Stimulated activated CD4-positive, alpha-beta T cell treated with anti-CD3 and anti-CD28 coated beads, Interleukin-4, amount 100 ng/mL, for 48 hours (primary cell): ENCODE data around the gene STX7.
A peak's percentile ranks its signal among the peaks of the same experiment; 100 is the strongest.
"Not testable (repeated sequence)": the region's sequence is repeated elsewhere in the genome, so short reads cannot be mapped to it uniquely, and the experiment has no call there.

Experiments
- DNase-seq, 2 donors: peaks; one replicate each; pipeline ENCODE4 v3.0.0-alpha.2; 2020; ENCODE audit warnings: low read depth in 2 of 2

Gene STX7, protein sequence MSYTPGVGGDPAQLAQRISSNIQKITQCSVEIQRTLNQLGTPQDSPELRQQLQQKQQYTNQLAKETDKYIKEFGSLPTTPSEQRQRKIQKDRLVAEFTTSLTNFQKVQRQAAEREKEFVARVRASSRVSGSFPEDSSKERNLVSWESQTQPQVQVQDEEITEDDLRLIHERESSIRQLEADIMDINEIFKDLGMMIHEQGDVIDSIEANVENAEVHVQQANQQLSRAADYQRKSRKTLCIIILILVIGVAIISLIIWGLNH

DNA sequence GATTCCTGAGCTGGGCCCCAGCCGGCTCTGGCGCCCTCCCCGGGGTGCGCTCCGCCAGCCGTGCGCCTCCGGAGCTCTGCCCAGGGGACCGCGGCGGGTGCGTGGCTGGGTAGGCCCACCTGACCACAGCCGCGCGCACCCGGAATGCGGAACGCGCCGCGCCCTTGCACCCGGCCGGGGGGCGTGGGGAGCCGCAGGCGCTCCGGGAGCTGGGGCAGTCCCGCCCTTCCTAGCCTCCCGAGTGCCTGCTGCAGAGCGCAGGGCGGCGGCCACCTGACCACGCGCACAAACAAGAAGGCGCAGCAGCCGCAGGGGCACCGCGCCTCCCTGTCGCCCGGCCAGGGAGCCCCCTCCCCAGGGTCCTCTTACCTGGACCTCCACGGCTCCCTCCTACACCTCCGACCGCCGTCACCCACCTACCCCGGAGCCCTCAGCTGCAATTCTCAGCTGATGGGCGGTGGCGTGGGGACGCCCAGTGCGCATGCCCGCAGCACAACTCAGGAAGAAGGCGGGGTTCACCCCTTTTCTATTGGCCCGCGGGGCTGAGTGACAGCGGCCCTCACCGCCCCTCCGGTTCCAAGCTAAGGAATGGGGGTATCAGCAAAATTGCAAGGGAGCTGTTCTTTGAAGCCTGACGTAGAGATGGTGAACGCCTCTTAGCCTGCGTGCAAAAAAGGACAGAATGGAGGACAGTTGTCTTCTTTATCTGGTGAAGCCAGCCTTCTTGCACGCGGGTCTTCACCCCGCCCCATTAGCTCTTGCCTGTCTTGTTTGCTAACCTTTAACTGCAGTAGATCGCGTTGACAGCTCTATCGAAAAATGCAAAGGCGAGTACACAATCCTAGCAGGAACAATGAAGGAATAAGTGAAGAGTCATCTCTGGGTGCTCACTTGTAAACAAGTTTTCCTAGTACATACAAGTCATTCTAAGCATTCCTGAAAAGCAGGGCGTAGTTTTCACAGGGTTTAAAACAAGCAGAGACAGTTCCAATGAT is at the start of gene STX7:
Gene STX7 (minus strand): TSS at position 479 of the 995 bp plus-strand sequence. CDS start 9,586 bp downstream, outside the sequence.
- peak; percentile 71 to 82 for DNase-seq

DNA sequence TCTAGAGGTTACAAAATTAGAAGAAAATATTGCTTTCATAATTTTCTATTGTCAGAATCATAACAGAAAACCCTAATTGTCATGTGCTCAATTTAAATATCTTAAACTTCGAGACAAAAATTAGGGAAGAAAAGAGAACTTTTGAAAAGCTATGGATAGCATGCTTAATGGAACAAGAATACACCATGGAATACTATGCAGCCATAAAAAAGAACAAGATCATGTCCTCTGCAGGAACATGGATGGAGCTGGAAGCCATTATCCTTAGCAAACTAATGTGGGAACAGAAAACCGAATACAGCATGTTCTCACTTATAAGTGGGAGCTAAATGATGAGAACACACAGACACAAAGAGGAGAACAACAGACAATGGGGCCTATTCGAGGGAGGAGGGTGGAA is 47.2 kb upstream of the STX7 start:
- DNase-seq = not testable (repeated sequence)

DNA sequence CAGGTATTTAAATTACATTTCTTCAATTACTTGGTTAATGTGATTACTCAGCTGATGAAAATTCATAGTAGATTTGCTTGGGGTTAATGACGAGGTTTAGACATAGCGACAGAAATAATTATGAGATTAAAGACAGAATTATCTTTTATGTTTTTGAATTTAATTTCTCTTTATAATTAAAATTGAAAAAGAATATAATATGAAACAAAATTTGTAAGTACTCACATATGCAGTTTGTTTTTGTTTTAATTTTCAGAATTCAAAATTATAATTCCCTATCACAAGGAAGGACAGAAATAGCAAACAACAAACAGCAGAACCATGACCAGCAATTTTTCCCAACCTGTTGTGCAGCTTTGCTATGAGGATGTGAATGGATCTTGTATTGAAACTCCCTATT is 39.5 kb upstream of the STX7 start, which contains the start of gene TAAR8:
Gene TAAR8 (plus strand): TSS at position 301 of the 400 bp plus-strand sequence. CDS start 21 bp downstream, at position 322.
- no peak for DNase-seq

DNA sequence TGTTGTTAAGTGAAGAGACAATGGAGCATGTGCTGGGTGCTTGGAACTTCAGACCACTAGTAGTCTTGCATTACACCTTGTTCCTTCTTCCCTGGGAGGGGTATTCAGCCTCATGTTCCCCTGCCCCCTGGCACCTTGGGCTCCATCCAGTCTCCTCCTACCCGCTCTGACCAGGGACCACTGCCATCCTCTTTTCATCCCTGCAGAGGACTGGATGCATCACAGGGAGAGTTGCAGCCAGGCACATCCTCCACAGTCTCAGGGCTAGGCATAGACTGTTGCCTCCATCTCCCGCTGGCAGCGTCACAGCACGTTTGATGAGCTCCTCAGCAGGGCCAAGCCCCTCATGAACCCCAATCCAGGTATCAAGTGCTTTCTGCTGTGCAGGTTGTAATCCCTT is 38.3 kb upstream of the STX7 start:
- DNase-seq = no peak

DNA sequence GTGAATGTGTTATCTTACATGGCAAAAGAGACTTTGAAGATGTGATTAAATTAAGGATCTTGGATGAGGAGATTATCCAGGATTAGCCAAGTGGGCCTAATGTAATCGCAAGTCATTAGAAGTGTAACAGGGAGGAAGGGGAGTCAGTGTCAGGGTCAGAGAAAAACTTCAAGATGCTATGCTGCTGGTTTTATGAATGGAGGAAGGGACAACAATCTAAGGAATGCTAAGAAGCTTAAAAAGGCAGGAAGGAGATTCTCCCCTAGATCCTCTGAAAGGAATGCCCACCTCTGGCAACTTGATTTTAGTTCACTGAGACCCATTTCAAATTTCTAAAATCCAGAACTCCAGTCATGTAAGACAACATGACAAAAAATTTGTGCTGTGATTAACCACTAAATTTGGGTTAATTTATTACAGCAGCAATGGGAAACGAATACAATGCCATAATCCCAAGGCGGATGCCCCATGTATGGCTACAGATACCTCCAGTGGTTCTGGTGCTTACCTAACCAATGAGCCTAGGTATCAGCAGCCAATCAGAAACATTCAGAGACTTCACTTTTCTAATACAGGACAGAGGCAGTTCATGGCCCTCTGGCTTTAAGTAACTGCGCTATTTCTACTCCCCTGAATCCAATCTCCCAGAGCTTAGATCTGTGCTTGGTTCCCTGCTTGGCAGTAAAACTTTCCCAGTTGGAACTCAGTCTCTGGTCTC is 36.0 kb upstream of the STX7 start:
- DNase-seq = no peak

DNA sequence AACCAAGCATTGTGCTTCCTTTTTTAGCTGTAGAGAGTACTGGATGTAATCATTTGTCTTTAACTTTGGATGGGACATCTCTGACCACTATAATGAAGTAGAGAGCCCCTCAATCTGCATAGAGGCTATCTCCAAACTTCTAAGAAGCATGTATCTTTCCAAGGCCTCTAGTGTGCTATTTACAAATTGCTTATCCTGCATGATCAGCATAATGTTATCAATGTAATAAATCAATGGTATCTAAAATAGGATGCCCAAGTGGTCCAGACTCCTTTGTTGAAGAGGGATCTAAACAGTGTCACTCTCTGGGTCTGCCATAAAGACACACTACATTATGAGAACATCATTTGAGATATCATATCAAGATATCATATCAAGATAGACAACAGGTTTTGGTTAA is 31.9 kb upstream of the STX7 start:
- DNase-seq = no peak

DNA sequence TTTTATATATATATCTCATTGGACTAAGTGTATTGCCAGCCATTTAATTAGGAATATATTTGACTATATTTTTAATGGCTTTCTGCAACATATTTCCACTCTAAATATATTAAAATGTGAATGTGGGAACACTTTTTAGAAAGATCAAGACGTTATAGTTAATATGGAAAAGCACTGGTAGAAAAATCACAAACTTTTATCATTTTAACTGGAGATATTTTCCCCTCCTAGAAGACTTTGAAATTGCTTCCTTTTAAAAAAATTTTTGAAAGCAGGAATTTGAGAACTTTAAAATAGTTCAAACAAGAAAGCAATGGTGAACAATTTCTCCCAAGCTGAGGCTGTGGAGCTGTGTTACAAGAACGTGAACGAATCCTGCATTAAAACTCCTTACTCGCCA is 25.1 kb upstream of the STX7 start, which contains the start of gene TAAR9:
Gene TAAR9 (plus strand): TSS at position 301 of the 400 bp plus-strand sequence. CDS start 13 bp downstream, at position 314.
- DNase-seq = no peak

DNA sequence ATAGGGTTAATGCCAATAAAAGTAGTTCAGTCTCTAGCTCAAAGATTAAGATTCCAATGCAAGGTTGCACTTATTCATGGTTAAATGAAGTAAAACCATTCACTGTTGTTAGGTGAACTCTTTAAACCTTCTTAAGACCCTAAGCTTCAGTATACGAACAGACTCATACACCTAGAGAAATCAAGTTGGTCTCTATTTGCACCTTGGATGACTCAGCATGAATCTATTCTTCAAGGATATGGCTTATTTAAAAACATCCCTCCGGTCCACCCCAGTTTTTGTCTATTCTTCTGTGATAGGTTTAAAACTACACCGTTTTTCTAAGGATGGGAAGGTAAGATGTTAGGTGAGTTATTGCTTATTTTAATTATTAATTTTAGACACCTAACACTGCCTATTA is 24.2 kb upstream of the STX7 start:
- DNase-seq = no peak

DNA sequence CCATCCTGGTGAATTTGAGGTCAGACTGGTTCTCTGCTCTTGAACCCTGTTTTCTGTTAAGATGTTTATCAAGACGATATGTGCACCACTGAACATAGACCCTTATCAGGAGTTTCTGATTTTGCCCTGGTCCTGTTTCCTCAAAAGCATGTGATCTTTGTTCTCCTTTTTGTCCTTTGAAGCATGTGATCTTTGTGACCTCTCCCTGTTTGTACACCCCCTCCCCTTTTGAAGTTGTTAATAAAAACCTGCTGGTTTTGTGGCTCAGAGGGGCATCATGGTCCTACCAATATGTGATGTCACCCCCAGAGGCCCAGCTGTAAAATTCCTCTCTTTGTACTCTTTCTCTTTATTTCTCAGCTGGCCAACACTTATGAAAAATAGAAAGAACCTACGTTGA is 21.6 kb upstream of the STX7 start:
- DNase-seq = not testable (repeated sequence)

DNA sequence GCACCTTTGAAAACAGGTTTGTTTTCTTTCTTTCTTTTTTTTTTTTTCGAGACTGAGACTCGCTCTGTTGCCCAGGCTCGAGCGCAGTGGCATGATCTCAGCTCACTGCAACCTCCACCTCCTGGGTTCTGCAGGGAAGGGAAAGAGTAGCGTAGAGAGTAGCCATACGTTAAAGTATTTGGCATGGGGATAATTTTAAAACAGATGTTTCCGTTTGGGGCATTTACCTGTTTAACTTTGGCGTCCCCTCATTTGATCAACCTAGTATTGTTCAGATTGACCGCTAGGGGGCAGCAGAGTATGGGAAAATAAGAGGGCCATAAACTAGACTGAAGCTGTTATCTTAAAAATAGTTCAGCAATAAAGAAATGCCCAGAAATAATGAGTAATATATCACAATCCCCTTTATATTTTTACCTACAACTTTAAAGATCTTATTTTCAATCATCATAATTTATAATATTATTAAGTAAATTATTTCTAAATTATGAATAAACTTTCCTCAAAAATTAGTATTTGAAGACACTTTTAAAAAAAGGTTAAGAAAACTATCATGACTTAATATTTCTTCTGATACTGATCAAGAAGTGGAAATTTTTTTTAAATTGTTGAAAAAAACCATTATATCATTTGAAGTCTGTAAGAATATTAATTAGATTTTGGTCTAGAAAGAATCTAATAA is 17.5 kb upstream of the STX7 start:
- DNase-seq = peak; percentile 63 to 65

DNA sequence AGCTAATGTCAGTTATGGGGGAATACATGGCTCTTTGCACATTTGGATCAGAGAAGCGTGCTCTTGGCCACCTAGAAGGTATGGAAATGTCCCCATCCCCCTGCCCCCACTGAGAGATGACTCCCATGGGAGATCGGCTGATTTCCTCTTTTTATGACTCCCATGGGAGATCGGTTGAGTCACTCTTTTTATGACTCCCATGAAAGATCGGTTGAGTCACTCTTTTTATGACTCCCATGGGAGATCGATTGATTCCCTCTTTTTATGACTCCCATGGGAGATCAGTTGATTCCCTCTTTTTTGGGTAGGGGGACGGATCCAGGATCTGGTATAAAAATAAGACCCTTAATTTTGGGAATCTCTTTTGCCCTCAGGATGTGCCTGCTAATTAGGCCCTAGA is 14.9 kb upstream of the STX7 start:
- no peak for DNase-seq

DNA sequence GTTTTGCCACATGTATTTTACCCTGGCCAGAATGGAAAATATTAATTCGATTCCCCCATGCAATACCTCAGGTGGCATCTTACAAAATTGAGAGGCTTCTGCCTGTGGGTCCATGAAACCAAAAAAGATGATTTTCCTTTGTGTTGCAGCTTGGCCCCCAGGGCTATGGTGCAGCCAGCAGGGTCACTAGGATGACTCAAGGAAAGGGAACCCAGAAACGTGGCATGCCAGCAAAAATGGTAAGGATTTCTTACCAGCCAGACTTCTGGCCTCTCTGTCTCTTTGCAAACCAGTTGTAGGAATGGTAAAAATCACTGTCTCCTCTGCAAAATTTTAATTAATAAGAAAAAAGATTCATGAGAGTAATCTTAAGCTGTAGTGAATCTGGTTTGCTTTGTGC is 13.5 kb upstream of the STX7 start:
- no peak for DNase-seq

DNA sequence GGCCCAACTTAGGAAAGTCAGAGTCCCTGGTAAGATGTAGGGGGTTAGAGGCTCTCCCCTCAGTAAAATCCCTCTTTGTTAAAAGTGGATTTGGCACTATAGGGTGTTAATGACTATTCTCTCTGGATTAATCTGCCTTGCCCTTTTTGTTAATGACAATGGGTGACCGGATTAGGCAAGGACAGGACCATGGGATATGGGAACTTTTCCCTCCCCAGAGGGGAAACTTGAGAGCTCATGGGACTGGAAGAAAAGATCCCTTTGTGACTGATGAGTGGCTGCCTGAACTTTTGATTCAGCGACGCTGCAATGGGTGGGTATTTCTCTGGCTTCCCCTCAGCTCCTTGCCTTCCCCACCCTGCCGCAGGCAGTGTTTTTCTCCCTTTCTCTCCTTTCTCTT is 12.9 kb upstream of the STX7 start:
- DNase-seq = no peak

DNA sequence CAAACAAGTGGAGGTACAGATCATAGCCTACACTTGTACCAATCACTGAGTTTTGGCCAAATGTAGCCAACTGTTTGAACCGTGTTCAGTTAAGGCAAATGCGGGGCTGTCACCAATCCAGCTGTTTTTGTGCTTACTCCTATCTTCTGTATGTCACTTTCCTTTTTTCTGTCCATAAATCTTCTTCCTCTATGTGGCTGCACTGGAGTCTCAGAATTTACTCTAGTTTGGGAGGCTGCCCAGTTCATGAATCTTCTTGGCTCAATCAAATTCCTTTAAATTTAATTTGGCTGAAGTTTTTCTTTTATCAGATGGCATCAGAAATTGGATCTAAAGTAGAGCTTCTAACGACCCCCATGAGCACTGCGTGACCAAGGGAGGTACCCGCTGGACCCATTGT is 11.7 kb upstream of the STX7 start:
- no peak for DNase-seq

DNA sequence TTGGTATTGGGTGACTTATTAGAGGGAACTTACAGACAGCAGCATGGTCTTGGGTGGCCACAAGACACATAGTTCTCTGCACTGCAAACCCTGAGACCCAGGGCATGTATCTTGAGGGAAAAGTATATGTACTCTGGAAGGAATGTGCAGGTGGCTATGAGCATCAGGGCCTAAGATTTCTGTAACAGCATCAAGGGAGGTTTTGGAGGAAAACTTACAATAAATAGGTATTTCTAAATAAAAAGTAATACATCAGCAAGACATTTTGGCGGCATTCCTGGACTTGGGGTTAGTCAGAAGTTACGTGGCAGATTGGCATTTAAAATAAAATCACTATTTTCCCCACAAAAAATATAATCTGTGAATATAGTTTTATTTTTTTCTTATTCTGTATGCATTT is 8.0 kb upstream of the STX7 start:
- no peak for DNase-seq

DNA sequence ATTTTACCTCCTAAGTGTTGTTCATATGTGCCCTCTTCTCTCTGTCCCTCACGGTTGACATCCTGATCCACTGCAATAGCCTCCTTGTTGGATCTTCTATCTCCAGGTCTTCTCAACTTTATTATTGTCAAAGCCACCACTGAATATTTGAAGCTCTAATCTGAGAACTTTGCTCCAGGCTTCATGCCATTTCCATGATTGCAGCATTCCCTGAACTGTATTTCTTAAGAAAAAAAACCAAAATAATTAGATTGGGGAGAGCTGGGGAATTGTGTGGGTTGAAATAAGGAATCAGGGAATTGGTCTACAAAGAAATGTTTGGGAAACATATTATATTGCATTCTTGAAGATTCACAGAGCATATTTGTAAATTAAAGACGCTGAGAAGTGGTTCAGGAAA is 2.5 kb upstream of the STX7 start:
- DNase-seq = no peak

DNA sequence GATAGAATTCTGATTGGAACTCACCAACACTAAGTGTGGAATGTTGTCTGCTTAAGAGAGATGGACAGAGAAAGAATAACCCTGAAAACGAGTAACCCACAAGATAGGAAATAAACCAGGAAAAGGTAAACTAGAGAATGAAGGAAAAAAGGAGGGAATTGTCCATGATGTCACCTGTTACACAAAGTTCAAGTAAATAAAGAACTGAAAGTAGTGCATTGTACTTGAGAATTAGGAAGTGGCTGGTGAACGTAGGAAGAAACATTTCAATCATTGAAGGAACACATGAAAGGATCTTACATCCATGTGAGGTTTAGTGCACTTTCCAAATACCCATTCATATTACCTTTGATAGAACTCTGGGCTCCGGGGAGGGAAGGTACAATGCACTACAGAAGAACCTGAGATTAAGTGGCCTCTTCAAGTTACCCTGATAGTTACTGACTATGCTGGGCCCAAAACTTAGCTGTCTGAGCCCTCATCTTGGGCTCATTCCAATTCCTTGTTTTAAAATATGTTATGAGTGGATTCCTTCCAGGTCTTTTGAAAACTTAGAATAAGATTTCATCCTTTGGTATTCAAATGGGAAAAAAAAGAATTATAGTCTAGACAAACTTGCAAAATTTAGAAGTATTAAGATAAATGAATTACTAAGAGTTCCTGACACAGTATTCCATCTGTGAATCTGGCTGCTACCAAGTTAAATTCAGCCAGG is 1.1 kb upstream of the STX7 start:
- no peak for DNase-seq

DNA sequence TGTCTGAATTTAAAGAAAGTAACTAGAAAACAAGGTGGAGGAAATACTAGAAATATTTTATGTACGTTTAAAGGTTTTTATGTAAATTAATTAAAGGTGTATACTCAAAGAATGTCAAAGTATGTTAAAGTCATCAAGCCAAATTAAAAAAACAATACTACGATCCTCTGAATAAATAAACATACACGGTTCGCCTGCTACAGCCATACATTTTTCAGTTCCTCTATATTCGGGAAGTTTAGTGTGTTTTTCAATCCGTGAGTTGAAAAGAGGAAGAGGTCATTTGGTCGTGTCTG is 626 bp downstream of the STX7 start:
- DNase-seq = no peak

DNA sequence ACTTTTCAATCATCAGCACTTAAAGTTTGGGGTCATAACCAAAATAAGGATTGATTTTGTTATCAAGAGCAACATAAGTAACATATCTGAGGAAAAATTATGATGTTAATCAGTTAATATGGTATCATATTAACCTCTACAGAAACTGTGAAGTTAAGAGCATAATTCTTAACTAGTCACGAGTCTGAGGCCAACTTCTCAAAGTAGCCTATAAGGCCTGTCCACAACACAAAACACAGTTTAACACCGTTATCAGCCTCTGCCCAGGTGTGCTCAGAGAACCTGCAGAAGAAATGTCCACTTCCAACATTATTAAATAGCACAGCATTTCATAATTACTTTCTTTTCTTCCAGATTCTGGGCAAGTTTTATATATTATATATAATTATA is 1.1 kb downstream of the STX7 start:
- DNase-seq = no peak

DNA sequence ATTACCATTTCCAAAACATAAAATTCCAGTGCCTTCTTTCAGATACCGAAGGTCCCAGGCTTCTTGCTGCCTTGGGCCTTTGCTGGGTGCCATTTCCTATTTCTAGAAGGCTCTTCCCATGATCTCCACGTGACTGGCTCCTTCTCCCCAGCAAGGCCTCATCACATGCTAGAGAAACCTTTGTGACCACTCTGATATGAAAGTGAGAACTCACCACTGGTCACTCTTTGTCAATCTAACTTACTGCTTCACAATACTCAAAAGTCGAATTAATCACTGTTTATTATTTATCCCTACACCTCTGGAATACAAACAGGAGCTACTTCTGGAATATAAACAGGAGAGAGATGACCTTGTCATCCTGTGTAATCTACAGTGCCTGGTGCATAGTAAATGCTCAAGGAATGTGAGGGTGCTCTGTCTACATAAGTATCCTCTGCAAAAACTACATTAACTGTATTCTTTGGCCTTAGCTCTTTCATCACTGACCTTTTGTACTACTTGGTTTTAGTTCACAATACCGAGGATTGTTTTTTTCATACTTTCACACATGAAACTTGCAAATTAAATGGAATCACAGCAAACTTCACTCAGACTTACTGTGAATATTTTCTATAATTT is 1.6 kb downstream of the STX7 start:
- DNase-seq = no peak
